A673 (cell line): ENCODE results near the gene NDNF.

Source experiments
- EZH2 ChIP-seq: fragments of 200-600 bp; sonication (generic); IDR thresholded peaks from 2 replicates; pipeline ENCODE4 v1.6.1; 2017; ENCODE audit warnings: borderline replicate concordance, low read depth, mild to moderate bottlenecking, mixed read lengths, antibody characterized with exemption, low read length; ENCODE audit not compliant: poor library complexity, severe bottlenecking
- TF ChIP-seq, protein P1 (sequence below): fragments of 300-800, 200-600 bp; sonication (generic); conservative IDR thresholded peaks from 2 replicates; pipeline ENCODE4 v1.5.1; 2017; ENCODE audit warnings: low read depth, mild to moderate bottlenecking, antibody characterized with exemption, low read length, moderate library complexity, mixed read lengths

DNA sequence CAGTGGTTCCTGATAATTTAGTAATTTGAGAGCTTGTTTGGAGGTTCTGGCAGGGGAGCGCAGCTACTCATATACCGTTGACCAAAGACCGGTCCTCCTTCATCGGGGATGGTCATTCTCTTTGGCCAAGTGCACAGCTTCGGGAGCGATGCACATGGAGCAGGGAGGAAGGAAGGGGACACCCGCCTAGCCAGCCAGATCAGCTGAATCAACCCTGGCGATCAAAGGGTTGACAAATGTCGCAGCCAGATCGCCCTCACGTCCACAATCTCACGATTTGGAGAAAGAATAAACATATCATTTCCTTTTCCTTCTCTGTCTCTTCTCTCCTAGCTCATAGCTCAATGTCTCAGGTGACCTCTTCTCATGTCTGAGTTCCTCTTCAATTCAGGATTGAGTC is 11.1 kb downstream of the NDNF start:
- TF ChIP-seq EZH2: no peak
- TF ChIP-seq, protein P1, sequence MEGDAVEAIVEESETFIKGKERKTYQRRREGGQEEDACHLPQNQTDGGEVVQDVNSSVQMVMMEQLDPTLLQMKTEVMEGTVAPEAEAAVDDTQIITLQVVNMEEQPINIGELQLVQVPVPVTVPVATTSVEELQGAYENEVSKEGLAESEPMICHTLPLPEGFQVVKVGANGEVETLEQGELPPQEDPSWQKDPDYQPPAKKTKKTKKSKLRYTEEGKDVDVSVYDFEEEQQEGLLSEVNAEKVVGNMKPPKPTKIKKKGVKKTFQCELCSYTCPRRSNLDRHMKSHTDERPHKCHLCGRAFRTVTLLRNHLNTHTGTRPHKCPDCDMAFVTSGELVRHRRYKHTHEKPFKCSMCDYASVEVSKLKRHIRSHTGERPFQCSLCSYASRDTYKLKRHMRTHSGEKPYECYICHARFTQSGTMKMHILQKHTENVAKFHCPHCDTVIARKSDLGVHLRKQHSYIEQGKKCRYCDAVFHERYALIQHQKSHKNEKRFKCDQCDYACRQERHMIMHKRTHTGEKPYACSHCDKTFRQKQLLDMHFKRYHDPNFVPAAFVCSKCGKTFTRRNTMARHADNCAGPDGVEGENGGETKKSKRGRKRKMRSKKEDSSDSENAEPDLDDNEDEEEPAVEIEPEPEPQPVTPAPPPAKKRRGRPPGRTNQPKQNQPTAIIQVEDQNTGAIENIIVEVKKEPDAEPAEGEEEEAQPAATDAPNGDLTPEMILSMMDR: no peak
